NCI-H2227 treated with DMSO at 0.1 percent for 48 hours (cell line): ENCODE data around the gene AOX1.
A peak's percentile ranks its signal among the peaks of the same experiment; 100 is the strongest.
"Not testable (repeated sequence)": the region's sequence is repeated elsewhere in the genome, so short reads cannot be mapped to it uniquely, and the experiment has no call there.

Source experiments
- DNase-seq: peaks from one replicate; lab custom pipeline; 2025; lab: John Stamatoyannopoulos, UW

The AOX1 gene

GRCh38 chr2:200703127-200703925 lies 117.5 kb downstream of the AOX1 start:
- peak; percentile 65 for DNase-seq

GRCh38 chr2:200703926-200704637 lies 118.3 kb downstream of the AOX1 start:
- DNase-seq = no peak

- DNase-seq = no peak
Observed at GRCh38 chr2:200705305-200706041, 119.7 kb downstream of the AOX1 start.

GRCh38 chr2:200708943-200709342 lies 123.1 kb downstream of the AOX1 start:
- DNase-seq = no peak

- DNase-seq = peak; percentile 98
Observed at GRCh38 chr2:200713003-200713703, 127.3 kb downstream of the AOX1 start.

GRCh38 chr2:200713704-200714064 lies 127.9 kb downstream of the AOX1 start:
- no peak for DNase-seq

- not testable (repeated sequence) for DNase-seq
Observed at GRCh38 chr2:200715014-200715413, 129.2 kb downstream of the AOX1 start.

GRCh38 chr2:200716386-200716785 lies 130.6 kb downstream of the AOX1 start:
- DNase-seq = no peak
